ENCODE data around the gene E2F3.

DNA sequence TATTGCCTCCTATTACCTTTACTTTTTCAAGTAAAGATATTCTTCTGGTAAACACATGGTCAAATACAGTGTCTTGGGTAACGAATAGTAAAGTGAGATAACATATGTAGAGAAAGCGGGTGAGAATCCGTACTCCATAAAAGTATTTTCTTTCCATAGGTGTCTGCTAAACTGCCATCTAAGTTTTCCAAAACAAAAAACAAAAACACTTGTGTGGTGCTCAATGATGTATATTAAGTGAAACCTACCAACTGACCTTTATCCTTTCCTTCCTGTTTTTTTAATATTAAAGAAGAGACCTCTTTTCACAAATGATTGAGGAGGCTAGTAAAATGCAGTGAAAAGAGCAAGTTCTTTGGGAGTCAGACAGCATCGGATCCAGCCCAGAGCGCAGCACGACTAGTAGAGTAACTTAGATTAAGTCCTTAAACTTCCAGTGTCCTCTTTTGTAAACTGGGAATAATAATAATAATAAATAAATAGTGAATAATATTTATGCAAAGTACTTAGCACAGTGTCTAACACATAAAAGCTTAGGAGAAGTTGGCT is 132.1 kb downstream of the E2F3 start:
- TF ChIP-seq, protein P1, sequence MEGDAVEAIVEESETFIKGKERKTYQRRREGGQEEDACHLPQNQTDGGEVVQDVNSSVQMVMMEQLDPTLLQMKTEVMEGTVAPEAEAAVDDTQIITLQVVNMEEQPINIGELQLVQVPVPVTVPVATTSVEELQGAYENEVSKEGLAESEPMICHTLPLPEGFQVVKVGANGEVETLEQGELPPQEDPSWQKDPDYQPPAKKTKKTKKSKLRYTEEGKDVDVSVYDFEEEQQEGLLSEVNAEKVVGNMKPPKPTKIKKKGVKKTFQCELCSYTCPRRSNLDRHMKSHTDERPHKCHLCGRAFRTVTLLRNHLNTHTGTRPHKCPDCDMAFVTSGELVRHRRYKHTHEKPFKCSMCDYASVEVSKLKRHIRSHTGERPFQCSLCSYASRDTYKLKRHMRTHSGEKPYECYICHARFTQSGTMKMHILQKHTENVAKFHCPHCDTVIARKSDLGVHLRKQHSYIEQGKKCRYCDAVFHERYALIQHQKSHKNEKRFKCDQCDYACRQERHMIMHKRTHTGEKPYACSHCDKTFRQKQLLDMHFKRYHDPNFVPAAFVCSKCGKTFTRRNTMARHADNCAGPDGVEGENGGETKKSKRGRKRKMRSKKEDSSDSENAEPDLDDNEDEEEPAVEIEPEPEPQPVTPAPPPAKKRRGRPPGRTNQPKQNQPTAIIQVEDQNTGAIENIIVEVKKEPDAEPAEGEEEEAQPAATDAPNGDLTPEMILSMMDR (IDR thresholded peaks at IDR 0.05 in 2 of 3, conservative IDR thresholded peaks at IDR 0.05 in 1 of 3; ENCODE audit: control insufficient read depth in 2 of 3, extremely low read depth in 1 of 3, insufficient read depth in 1 of 3, low read depth in 3 of 3, low read length in 3 of 3), result no peak
- TF ChIP-seq EZH2 (IDR thresholded peaks at IDR 0.05; ENCODE audit: borderline replicate concordance, control insufficient read depth, low read depth, low read length), result no peak
- TF ChIP-seq POLR2AphosphoS5 (IDR thresholded peaks at IDR 0.05; ENCODE audit: low read length), result no peak
- no peak for TF ChIP-seq CBFB (IDR thresholded peaks at IDR 0.05; ENCODE audit: low read depth)
- TF ChIP-seq, protein P2, sequence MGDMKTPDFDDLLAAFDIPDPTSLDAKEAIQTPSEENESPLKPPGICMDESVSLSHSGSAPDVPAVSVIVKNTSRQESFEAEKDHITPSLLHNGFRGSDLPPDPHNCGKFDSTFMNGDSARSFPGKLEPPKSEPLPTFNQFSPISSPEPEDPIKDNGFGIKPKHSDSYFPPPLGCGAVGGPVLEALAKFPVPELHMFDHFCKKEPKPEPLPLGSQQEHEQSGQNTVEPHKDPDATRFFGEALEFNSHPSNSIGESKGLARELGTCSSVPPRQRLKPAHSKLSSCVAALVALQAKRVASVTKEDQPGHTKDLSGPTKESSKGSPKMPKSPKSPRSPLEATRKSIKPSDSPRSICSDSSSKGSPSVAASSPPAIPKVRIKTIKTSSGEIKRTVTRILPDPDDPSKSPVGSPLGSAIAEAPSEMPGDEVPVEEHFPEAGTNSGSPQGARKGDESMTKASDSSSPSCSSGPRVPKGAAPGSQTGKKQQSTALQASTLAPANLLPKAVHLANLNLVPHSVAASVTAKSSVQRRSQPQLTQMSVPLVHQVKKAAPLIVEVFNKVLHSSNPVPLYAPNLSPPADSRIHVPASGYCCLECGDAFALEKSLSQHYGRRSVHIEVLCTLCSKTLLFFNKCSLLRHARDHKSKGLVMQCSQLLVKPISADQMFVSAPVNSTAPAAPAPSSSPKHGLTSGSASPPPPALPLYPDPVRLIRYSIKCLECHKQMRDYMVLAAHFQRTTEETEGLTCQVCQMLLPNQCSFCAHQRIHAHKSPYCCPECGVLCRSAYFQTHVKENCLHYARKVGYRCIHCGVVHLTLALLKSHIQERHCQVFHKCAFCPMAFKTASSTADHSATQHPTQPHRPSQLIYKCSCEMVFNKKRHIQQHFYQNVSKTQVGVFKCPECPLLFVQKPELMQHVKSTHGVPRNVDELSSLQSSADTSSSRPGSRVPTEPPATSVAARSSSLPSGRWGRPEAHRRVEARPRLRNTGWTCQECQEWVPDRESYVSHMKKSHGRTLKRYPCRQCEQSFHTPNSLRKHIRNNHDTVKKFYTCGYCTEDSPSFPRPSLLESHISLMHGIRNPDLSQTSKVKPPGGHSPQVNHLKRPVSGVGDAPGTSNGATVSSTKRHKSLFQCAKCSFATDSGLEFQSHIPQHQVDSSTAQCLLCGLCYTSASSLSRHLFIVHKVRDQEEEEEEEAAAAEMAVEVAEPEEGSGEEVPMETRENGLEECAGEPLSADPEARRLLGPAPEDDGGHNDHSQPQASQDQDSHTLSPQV (IDR thresholded peaks at IDR 0.05), result no peak
- TF ChIP-seq, protein P3, sequence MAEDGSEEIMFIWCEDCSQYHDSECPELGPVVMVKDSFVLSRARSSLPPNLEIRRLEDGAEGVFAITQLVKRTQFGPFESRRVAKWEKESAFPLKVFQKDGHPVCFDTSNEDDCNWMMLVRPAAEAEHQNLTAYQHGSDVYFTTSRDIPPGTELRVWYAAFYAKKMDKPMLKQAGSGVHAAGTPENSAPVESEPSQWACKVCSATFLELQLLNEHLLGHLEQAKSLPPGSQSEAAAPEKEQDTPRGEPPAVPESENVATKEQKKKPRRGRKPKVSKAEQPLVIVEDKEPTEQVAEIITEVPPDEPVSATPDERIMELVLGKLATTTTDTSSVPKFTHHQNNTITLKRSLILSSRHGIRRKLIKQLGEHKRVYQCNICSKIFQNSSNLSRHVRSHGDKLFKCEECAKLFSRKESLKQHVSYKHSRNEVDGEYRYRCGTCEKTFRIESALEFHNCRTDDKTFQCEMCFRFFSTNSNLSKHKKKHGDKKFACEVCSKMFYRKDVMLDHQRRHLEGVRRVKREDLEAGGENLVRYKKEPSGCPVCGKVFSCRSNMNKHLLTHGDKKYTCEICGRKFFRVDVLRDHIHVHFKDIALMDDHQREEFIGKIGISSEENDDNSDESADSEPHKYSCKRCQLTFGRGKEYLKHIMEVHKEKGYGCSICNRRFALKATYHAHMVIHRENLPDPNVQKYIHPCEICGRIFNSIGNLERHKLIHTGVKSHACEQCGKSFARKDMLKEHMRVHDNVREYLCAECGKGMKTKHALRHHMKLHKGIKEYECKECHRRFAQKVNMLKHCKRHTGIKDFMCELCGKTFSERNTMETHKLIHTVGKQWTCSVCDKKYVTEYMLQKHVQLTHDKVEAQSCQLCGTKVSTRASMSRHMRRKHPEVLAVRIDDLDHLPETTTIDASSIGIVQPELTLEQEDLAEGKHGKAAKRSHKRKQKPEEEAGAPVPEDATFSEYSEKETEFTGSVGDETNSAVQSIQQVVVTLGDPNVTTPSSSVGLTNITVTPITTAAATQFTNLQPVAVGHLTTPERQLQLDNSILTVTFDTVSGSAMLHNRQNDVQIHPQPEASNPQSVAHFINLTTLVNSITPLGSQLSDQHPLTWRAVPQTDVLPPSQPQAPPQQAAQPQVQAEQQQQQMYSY (CRISPR knock-in tag; IDR thresholded peaks at IDR 0.05), result no peak
- no peak for TF ChIP-seq SREBF1 (IDR thresholded peaks at IDR 0.05; ENCODE audit: low read length)
- no peak for TF ChIP-seq YY1 (IDR thresholded peaks at IDR 0.05; ENCODE audit: low read depth, low read length)
- TF ChIP-seq SIX5 (IDR thresholded peaks at IDR 0.05; ENCODE audit: low read depth, low read length, severe bottlenecking), result no peak
- TF ChIP-seq, protein P4, sequence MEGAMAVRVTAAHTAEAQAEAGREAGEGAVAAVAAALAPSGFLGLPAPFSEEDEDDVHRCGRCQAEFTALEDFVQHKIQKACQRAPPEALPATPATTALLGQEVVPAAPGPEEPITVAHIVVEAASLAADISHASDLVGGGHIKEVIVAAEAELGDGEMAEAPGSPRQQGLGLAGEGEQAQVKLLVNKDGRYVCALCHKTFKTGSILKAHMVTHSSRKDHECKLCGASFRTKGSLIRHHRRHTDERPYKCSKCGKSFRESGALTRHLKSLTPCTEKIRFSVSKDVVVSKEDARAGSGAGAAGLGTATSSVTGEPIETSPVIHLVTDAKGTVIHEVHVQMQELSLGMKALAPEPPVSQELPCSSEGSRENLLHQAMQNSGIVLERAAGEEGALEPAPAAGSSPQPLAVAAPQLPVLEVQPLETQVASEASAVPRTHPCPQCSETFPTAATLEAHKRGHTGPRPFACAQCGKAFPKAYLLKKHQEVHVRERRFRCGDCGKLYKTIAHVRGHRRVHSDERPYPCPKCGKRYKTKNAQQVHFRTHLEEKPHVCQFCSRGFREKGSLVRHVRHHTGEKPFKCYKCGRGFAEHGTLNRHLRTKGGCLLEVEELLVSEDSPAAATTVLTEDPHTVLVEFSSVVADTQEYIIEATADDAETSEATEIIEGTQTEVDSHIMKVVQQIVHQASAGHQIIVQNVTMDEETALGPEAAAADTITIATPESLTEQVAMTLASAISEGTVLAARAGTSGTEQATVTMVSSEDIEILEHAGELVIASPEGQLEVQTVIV (IDR thresholded peaks at IDR 0.05; ENCODE audit: borderline replicate concordance, partially characterized antibody), result no peak
- no peak for TF ChIP-seq YBX1 (IDR thresholded peaks at IDR 0.05)
- TF ChIP-seq, protein P5, sequence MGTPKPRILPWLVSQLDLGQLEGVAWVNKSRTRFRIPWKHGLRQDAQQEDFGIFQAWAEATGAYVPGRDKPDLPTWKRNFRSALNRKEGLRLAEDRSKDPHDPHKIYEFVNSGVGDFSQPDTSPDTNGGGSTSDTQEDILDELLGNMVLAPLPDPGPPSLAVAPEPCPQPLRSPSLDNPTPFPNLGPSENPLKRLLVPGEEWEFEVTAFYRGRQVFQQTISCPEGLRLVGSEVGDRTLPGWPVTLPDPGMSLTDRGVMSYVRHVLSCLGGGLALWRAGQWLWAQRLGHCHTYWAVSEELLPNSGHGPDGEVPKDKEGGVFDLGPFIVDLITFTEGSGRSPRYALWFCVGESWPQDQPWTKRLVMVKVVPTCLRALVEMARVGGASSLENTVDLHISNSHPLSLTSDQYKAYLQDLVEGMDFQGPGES (IDR thresholded peaks at IDR 0.05), result no peak
